HG03064 (cell line): Measurements from ENCODE around the gene ATP8A2.

Experiments used
- ATAC-seq: cut with Tn5 transposase; IDR thresholded peaks from one replicate; pipeline ENCODE4 v1.9.1; 2021; ENCODE audit warnings: low read depth; ENCODE audit not compliant: unreplicated experiment

Gene ATP8A2

GRCh38 chr13:25678398-25678797, 306.6 kb downstream of the ATP8A2 start:
- no peak for ATAC-seq

GRCh38 chr13:25679159-25679558, 307.4 kb downstream of the ATP8A2 start:
- no peak for ATAC-seq

- no peak for ATAC-seq
Observed at GRCh38 chr13:25679936-25680335, 308.2 kb downstream of the ATP8A2 start.

- ATAC-seq, result no peak
Observed at GRCh38 chr13:25682276-25682675, 310.5 kb downstream of the ATP8A2 start.

GRCh38 chr13:25683056-25683455, 311.3 kb downstream of the ATP8A2 start:
- ATAC-seq, result no peak

GRCh38 chr13:25683662-25684370, 312.0 kb downstream of the ATP8A2 start:
- ATAC-seq, result no peak

GRCh38 chr13:25684491-25684890, 312.7 kb downstream of the ATP8A2 start:
- ATAC-seq, result no peak

GRCh38 chr13:25686831-25687470, 315.2 kb downstream of the ATP8A2 start:
- ATAC-seq, result no peak

- no peak for ATAC-seq
Observed at GRCh38 chr13:25687471-25688225, 315.9 kb downstream of the ATP8A2 start.

GRCh38 chr13:25688536-25688935, 316.8 kb downstream of the ATP8A2 start:
- no peak for ATAC-seq

- ATAC-seq, result no peak
Observed at GRCh38 chr13:25689539-25689938, 317.8 kb downstream of the ATP8A2 start.

- no peak for ATAC-seq
Observed at GRCh38 chr13:25690582-25690981, 318.8 kb downstream of the ATP8A2 start.

GRCh38 chr13:25691654-25692053, 319.9 kb downstream of the ATP8A2 start:
- no peak for ATAC-seq

GRCh38 chr13:25692099-25692498, 320.3 kb downstream of the ATP8A2 start:
- ATAC-seq, result no peak

GRCh38 chr13:25699056-25699455, 327.3 kb downstream of the ATP8A2 start:
- no peak for ATAC-seq

GRCh38 chr13:25699600-25699999, 327.8 kb downstream of the ATP8A2 start:
- ATAC-seq, result no peak

GRCh38 chr13:25701304-25701703, 329.5 kb downstream of the ATP8A2 start:
- ATAC-seq, result no peak

GRCh38 chr13:25702386-25702785, 330.6 kb downstream of the ATP8A2 start:
- no peak for ATAC-seq

- no peak for ATAC-seq
Observed at GRCh38 chr13:25707726-25708125, 336.0 kb downstream of the ATP8A2 start.

GRCh38 chr13:25708268-25708667, 336.5 kb downstream of the ATP8A2 start:
- no peak for ATAC-seq

GRCh38 chr13:25709088-25709487, 337.3 kb downstream of the ATP8A2 start:
- ATAC-seq, result no peak

GRCh38 chr13:25715760-25716159, 344.0 kb downstream of the ATP8A2 start:
- no peak for ATAC-seq
